ENCODE results near the gene GABBR1.

GRCh38 chr6:29679962-29680361 is 47.0 kb upstream of the GABBR1 start:
- TF ChIP-seq, protein P1, sequence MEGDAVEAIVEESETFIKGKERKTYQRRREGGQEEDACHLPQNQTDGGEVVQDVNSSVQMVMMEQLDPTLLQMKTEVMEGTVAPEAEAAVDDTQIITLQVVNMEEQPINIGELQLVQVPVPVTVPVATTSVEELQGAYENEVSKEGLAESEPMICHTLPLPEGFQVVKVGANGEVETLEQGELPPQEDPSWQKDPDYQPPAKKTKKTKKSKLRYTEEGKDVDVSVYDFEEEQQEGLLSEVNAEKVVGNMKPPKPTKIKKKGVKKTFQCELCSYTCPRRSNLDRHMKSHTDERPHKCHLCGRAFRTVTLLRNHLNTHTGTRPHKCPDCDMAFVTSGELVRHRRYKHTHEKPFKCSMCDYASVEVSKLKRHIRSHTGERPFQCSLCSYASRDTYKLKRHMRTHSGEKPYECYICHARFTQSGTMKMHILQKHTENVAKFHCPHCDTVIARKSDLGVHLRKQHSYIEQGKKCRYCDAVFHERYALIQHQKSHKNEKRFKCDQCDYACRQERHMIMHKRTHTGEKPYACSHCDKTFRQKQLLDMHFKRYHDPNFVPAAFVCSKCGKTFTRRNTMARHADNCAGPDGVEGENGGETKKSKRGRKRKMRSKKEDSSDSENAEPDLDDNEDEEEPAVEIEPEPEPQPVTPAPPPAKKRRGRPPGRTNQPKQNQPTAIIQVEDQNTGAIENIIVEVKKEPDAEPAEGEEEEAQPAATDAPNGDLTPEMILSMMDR (tag by site-specific recombination; IDR thresholded peaks at IDR 0.05): no peak
- no peak for TF ChIP-seq ZNF558 (tag by site-specific recombination; IDR thresholded peaks at IDR 0.05)
- TF ChIP-seq, protein P2, sequence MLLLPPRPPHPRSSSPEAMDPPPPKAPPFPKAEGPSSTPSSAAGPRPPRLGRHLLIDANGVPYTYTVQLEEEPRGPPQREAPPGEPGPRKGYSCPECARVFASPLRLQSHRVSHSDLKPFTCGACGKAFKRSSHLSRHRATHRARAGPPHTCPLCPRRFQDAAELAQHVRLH (tag by site-specific recombination; IDR thresholded peaks at IDR 0.05): no peak
- TF ChIP-seq ZNF302 (tag by site-specific recombination; IDR thresholded peaks at IDR 0.05; ENCODE audit: low read depth): no peak
- no peak for TF ChIP-seq ZNF292 (tag by site-specific recombination; IDR thresholded peaks at IDR 0.05; ENCODE audit: borderline replicate concordance, low read depth)
- no peak for TF ChIP-seq ZFP41 (tag by site-specific recombination; IDR thresholded peaks at IDR 0.05; ENCODE audit: borderline replicate concordance)

All from HEK293 (cell line).